ENCODE data around the gene ATRNL1. TPM values are rescaled to one million over a fixed set of nuclear protein-coding genes. Genes with fewer than 3 reads are reported as not detected.

The ATRNL1 gene
- total RNA-seq, 1 donor from 2014 or later, result 0.17 TPM

- no peak for DNase-seq
Measured at GRCh38 chr10:115992236-115992986, 899.2 kb downstream of the ATRNL1 start.

- no peak for DNase-seq
Measured at GRCh38 chr10:115996031-115996430, 902.9 kb downstream of the ATRNL1 start.

GRCh38 chr10:115998301-115998700 lies 905.1 kb downstream of the ATRNL1 start:
- DNase-seq, result no peak

Other genes starting within 250 kb of the ATRNL1 start
- gene TRUB1, start 155.2 kb upstream of the ATRNL1 start, total RNA-seq, result 28.0 and 28.6 TPM in 2 replicates